ENCODE data around the gene RAMP1.

GRCh38 chr2:237934186-237934585, 74.8 kb downstream of the RAMP1 start:
- no peak for TF ChIP-seq ZBTB33 (IDR thresholded peaks at IDR 0.05)
- TF ChIP-seq CTCF (IDR thresholded peaks at IDR 0.05; ENCODE audit: low read depth, low read length, missing input control), result no peak
- TF ChIP-seq MAX (IDR thresholded peaks at IDR 0.05), result no peak
- TF ChIP-seq SP1 (IDR thresholded peaks at IDR 0.05), result no peak
- TF ChIP-seq RAD21 (IDR thresholded peaks at IDR 0.05), result no peak
- TF ChIP-seq HNF4G (IDR thresholded peaks at IDR 0.05), result no peak
- TF ChIP-seq YY1 (IDR thresholded peaks at IDR 0.05), result no peak
- no peak for TF ChIP-seq EGR1 (IDR thresholded peaks at IDR 0.05; ENCODE audit: low read depth in 2 of 2)
- no peak for TF ChIP-seq ATF3 (IDR thresholded peaks at IDR 0.05)
- TF ChIP-seq TAF1 (conservative IDR thresholded peaks at IDR 0.05), result no peak
- TF ChIP-seq JUND (IDR thresholded peaks at IDR 0.05), result no peak
- TF ChIP-seq GABPA (IDR thresholded peaks at IDR 0.05 in 1 of 2, conservative IDR thresholded peaks at IDR 0.05 in 1 of 2), result no peak

All from liver (tissue), 3 donors.